Measurements from ENCODE around the gene PEX7. TPM values are rescaled to one million over a fixed set of nuclear protein-coding genes. Genes with fewer than 3 reads are reported as not detected.
A peak's percentile ranks its signal among the peaks of the same experiment; 100 is the strongest.
"Not testable (repeated sequence)": the region's sequence is repeated elsewhere in the genome, so short reads cannot be mapped to it uniquely, and the experiment has no call there.

Gene PEX7
- polyA plus RNA-seq, 4 donors = 5.4 to 17.4 (median 8.2) TPM

- peaks cover 0 to 13% (median 2%) of the 10 kb centered on the region in 3 donors for H3K36me3 ChIP-seq (ENCODE audit: control insufficient read depth in 3 of 3, insufficient read depth in 2 of 3, low read depth in 1 of 3, low read length in 3 of 3)
- no peak overlapping the region for H3K27ac ChIP-seq (ENCODE audit: low read depth in 1 of 3, low read length in 2 of 3)
- H3K4me3 ChIP-seq (ENCODE audit: low read depth in 1 of 3, low read length in 3 of 3) = no peak overlapping the region
- 89 to 94% (median 90%) methylated on average over 4 of the region's 4 CpGs for WGBS, 3 donors
- DNase-seq (no peak), FAIRE-seq (no peak)
- H3K4me1 ChIP-seq (ENCODE audit: control insufficient read depth in 3 of 3, insufficient read depth in 2 of 3, low read depth in 1 of 3, low read length in 2 of 3) = no peaks in the 10 kb centered on the region
- H3K9me3 ChIP-seq (ENCODE audit: control insufficient read depth in 2 of 2, insufficient read depth in 1 of 2, low read depth in 1 of 2, low read length in 1 of 2) = no peaks in the 10 kb centered on the region
- no peaks in the 10 kb centered on the region for H3K27me3 ChIP-seq (ENCODE audit: control insufficient read depth in 3 of 3, insufficient read depth in 3 of 3, low read length in 3 of 3)
These were observed 44.6 kb downstream of the PEX7 start for GRCh38 chr6:136866872-136867416.

- no peaks in the 10 kb centered on the region for H3K4me1 ChIP-seq (ENCODE audit: control insufficient read depth in 3 of 3, insufficient read depth in 2 of 3, low read depth in 1 of 3, low read length in 2 of 3)
- no peaks in the 10 kb centered on the region for H3K27me3 ChIP-seq (ENCODE audit: control insufficient read depth in 3 of 3, insufficient read depth in 3 of 3, low read length in 3 of 3)
- H3K9me3 ChIP-seq (ENCODE audit: control insufficient read depth in 2 of 2, insufficient read depth in 1 of 2, low read depth in 1 of 2, low read length in 1 of 2) = peaks cover 2 to 4% of the 10 kb centered on the region in 2 donors
- H3K36me3 ChIP-seq (ENCODE audit: control insufficient read depth in 3 of 3, insufficient read depth in 2 of 3, low read depth in 1 of 3, low read length in 3 of 3) = peaks cover 0 to 10% (median 5%) of the 10 kb centered on the region in 3 donors
- WGBS, 3 donors = 80 to 89% (median 88%) methylated on average over 2 of the region's 2 CpGs
- FAIRE-seq (no peak), DNase-seq (no peak)
- H3K4me3 ChIP-seq (ENCODE audit: low read depth in 1 of 3, low read length in 3 of 3) = no peak overlapping the region
- no peak overlapping the region for H3K27ac ChIP-seq (ENCODE audit: low read depth in 1 of 3, low read length in 2 of 3)
These were observed 47.1 kb downstream of the PEX7 start for GRCh38 chr6:136869451-136869850.

- Histone ChIP-seq H3K27ac (ENCODE audit: low read depth in 1 of 3, low read length in 2 of 3) (no peak overlapping the region), H3K27me3 (ENCODE audit: control insufficient read depth in 3 of 3, insufficient read depth in 3 of 3, low read length in 3 of 3) (no peaks in the 10 kb centered on the region), H3K36me3 (ENCODE audit: control insufficient read depth in 3 of 3, insufficient read depth in 2 of 3, low read depth in 1 of 3, low read length in 3 of 3) (peaks cover 0 to 10% (median 5%) of the 10 kb centered on the region in 3 donors), H3K4me1 (ENCODE audit: control insufficient read depth in 3 of 3, insufficient read depth in 2 of 3, low read depth in 1 of 3, low read length in 2 of 3) (no peaks in the 10 kb centered on the region), H3K4me3 (ENCODE audit: low read depth in 1 of 3, low read length in 3 of 3) (no peak overlapping the region), H3K9me3 (ENCODE audit: control insufficient read depth in 2 of 2, insufficient read depth in 1 of 2, low read depth in 1 of 2, low read length in 1 of 2) (peaks cover 2 to 10% of the 10 kb centered on the region in 2 donors)
- WGBS, 3 donors = 79 to 93% (median 80%) methylated on average over 3 of the region's 3 CpGs
- FAIRE-seq = no peak
- no peak for DNase-seq
These were observed 51.4 kb downstream of the PEX7 start for GRCh38 chr6:136873748-136874147.

- WGBS, 3 donors = 96 to 99% (median 97%) methylated on average over 4 of the region's 4 CpGs
- H3K4me1 ChIP-seq (ENCODE audit: control insufficient read depth in 3 of 3, insufficient read depth in 2 of 3, low read depth in 1 of 3, low read length in 2 of 3); H3K27me3 ChIP-seq (ENCODE audit: control insufficient read depth in 3 of 3, insufficient read depth in 3 of 3, low read length in 3 of 3); H3K36me3 ChIP-seq (ENCODE audit: control insufficient read depth in 3 of 3, insufficient read depth in 2 of 3, low read depth in 1 of 3, low read length in 3 of 3); FAIRE-seq; H3K27ac ChIP-seq (ENCODE audit: low read depth in 1 of 3, low read length in 2 of 3); H3K4me3 ChIP-seq (ENCODE audit: low read depth in 1 of 3, low read length in 3 of 3); DNase-seq; H3K9me3 ChIP-seq (ENCODE audit: control insufficient read depth in 2 of 2, insufficient read depth in 1 of 2, low read depth in 1 of 2, low read length in 1 of 2): not testable (repeated sequence)
These were observed 54.1 kb downstream of the PEX7 start for GRCh38 chr6:136876469-136876868.

GRCh38 chr6:136880748-136881460 lies 58.5 kb downstream of the PEX7 start:
- H3K36me3 ChIP-seq (ENCODE audit: control insufficient read depth in 3 of 3, insufficient read depth in 2 of 3, low read depth in 1 of 3, low read length in 3 of 3) = peaks cover 0 to 4% (median 0%) of the 10 kb centered on the region in 3 donors
- peaks cover 0 to 5% of the 10 kb centered on the region in 2 donors for H3K9me3 ChIP-seq (ENCODE audit: control insufficient read depth in 2 of 2, insufficient read depth in 1 of 2, low read depth in 1 of 2, low read length in 1 of 2)
- no peaks in the 10 kb centered on the region for H3K27me3 ChIP-seq (ENCODE audit: control insufficient read depth in 3 of 3, insufficient read depth in 3 of 3, low read length in 3 of 3)
- no peak overlapping the region for H3K27ac ChIP-seq (ENCODE audit: low read depth in 1 of 3, low read length in 2 of 3)
- no peak for FAIRE-seq
- WGBS, 3 donors = 61 to 80% (median 68%) methylated on average over 4 of the region's 4 CpGs
- no peak for DNase-seq
- H3K4me3 ChIP-seq (ENCODE audit: low read depth in 1 of 3, low read length in 3 of 3) = no peak overlapping the region
- H3K4me1 ChIP-seq (ENCODE audit: control insufficient read depth in 3 of 3, insufficient read depth in 2 of 3, low read depth in 1 of 3, low read length in 2 of 3) = no peaks in the 10 kb centered on the region

- DNase-seq (no peak), FAIRE-seq (no peak)
- WGBS, 3 donors = 75 to 80% (median 76%) methylated on average over 3 of the region's 3 CpGs
- no peak overlapping the region for H3K4me3 ChIP-seq (ENCODE audit: low read depth in 1 of 3, low read length in 3 of 3)
- no peaks in the 10 kb centered on the region for H3K27me3 ChIP-seq (ENCODE audit: control insufficient read depth in 3 of 3, insufficient read depth in 3 of 3, low read length in 3 of 3)
- H3K9me3 ChIP-seq (ENCODE audit: control insufficient read depth in 2 of 2, insufficient read depth in 1 of 2, low read depth in 1 of 2, low read length in 1 of 2) = no peaks in the 10 kb centered on the region
- no peak overlapping the region for H3K27ac ChIP-seq (ENCODE audit: low read depth in 1 of 3, low read length in 2 of 3)
- H3K4me1 ChIP-seq (ENCODE audit: control insufficient read depth in 3 of 3, insufficient read depth in 2 of 3, low read depth in 1 of 3, low read length in 2 of 3) = no peaks in the 10 kb centered on the region
- peaks cover 0 to 3% (median 2%) of the 10 kb centered on the region in 3 donors for H3K36me3 ChIP-seq (ENCODE audit: control insufficient read depth in 3 of 3, insufficient read depth in 2 of 3, low read depth in 1 of 3, low read length in 3 of 3)
These were observed 63.7 kb downstream of the PEX7 start for GRCh38 chr6:136886091-136886490.

- Histone ChIP-seq H3K27ac (ENCODE audit: low read depth in 1 of 3, low read length in 2 of 3) (no peak overlapping the region), H3K36me3 (ENCODE audit: control insufficient read depth in 3 of 3, insufficient read depth in 2 of 3, low read depth in 1 of 3, low read length in 3 of 3) (peaks cover 0 to 6% (median 0%) of the 10 kb centered on the region in 3 donors), H3K27me3 (ENCODE audit: control insufficient read depth in 3 of 3, insufficient read depth in 3 of 3, low read length in 3 of 3) (no peaks in the 10 kb centered on the region), H3K4me3 (ENCODE audit: low read depth in 1 of 3, low read length in 3 of 3) (no peak overlapping the region), H3K9me3 (ENCODE audit: control insufficient read depth in 2 of 2, insufficient read depth in 1 of 2, low read depth in 1 of 2, low read length in 1 of 2) (no peaks in the 10 kb centered on the region), H3K4me1 (ENCODE audit: control insufficient read depth in 3 of 3, insufficient read depth in 2 of 3, low read depth in 1 of 3, low read length in 2 of 3) (no peaks in the 10 kb centered on the region)
- no peak for FAIRE-seq
- 30 to 32% (median 30%) methylated on average over 1 of the region's 1 CpG for WGBS, 3 donors
- DNase-seq = no peak
These were observed 65.6 kb downstream of the PEX7 start for GRCh38 chr6:136887953-136888352.

GRCh38 chr6:136889271-136890193 lies 67.1 kb downstream of the PEX7 start:
- DNase-seq = no peak
- WGBS, 3 donors = 73 to 81% (median 75%) methylated on average over 6 of the region's 6 CpGs
- Histone ChIP-seq H3K9me3 (ENCODE audit: control insufficient read depth in 2 of 2, insufficient read depth in 1 of 2, low read depth in 1 of 2, low read length in 1 of 2) (no peaks in the 10 kb centered on the region), H3K27ac (ENCODE audit: low read depth in 1 of 3, low read length in 2 of 3) (no peak overlapping the region), H3K4me1 (ENCODE audit: control insufficient read depth in 3 of 3, insufficient read depth in 2 of 3, low read depth in 1 of 3, low read length in 2 of 3) (no peaks in the 10 kb centered on the region), H3K4me3 (ENCODE audit: low read depth in 1 of 3, low read length in 3 of 3) (no peak overlapping the region), H3K27me3 (ENCODE audit: control insufficient read depth in 3 of 3, insufficient read depth in 3 of 3, low read length in 3 of 3) (no peaks in the 10 kb centered on the region), H3K36me3 (ENCODE audit: control insufficient read depth in 3 of 3, insufficient read depth in 2 of 3, low read depth in 1 of 3, low read length in 3 of 3) (peaks cover 0 to 10% (median 2%) of the 10 kb centered on the region in 3 donors)
- FAIRE-seq = peak; percentile 36

All from small intestine (tissue), 7 donors.